Thymus (tissue), 14 donors: ENCODE measurements around the gene STIM1. TPM values are rescaled to one million over a fixed set of nuclear protein-coding genes. Genes with fewer than 3 reads are reported as not detected.
"Not testable (repeated sequence)": the region's sequence is repeated elsewhere in the genome, so short reads cannot be mapped to it uniquely, and the experiment has no call there.

ENCODE experiments used
- DNase-seq, 9 donors: peaks; one replicate each; pipeline ENCODE4 v3.0.0-alpha.2; 2013; ENCODE audit warnings: low spot score in 9 of 9, low read depth in 6 of 9, missing footprints in 1 of 9
- H3K27ac ChIP-seq, 2 donors: one replicate each; pipeline ENCODE4 v1.5.1; 2013; ENCODE audit warnings: control low read depth in 1 of 2, low read depth in 1 of 2, low read length in 1 of 2, mild to moderate bottlenecking in 1 of 2, moderate library complexity in 1 of 2
- H3K27me3 ChIP-seq, 2 donors: one replicate each; pipeline ENCODE4 v1.5.1; 2013; ENCODE audit warnings: low read length in 1 of 2; ENCODE audit not compliant: control insufficient read depth in 2 of 2, insufficient read depth in 1 of 2
- H3K36me3 ChIP-seq, 2 donors: one replicate each; pipeline ENCODE4 v1.5.1; 2013; ENCODE audit warnings: low read length in 1 of 2, mild to moderate bottlenecking in 1 of 2, moderate library complexity in 1 of 2; ENCODE audit not compliant: control insufficient read depth in 2 of 2, insufficient read depth in 2 of 2
- H3K4me1 ChIP-seq, 2 donors: one replicate each; pipeline ENCODE4 v1.5.1; 2013; ENCODE audit warnings: low read length in 2 of 2; ENCODE audit not compliant: control insufficient read depth in 2 of 2, insufficient read depth in 2 of 2
- H3K4me3 ChIP-seq, 2 donors: one replicate each; pipeline ENCODE4 v1.5.1; 2013; ENCODE audit warnings: low read length in 2 of 2, control low read depth in 1 of 2, mild to moderate bottlenecking in 1 of 2
- H3K9me3 ChIP-seq, 2 donors: one replicate each; pipeline ENCODE4 v1.5.1; 2013; ENCODE audit warnings: low read length in 1 of 2, mild to moderate bottlenecking in 1 of 2; ENCODE audit not compliant: control insufficient read depth in 2 of 2, insufficient read depth in 1 of 2
- WGBS: extraction: QIAGEN DNeasy Blood & Tissue Kit; methylation state at CpG from one replicate; pipeline ENCODE4 v1.1.7; 2013; 5-methylcytosine and 5-hydroxymethylcytosine counted together
- long read RNA-seq, 10 donors: transcript quantifications; one replicate each; lab custom pipeline, GENCODE V29; 2026
- polyA plus RNA-seq: library from polyadenylated mRNA; stranded (reverse); fragments of 200-250 nt; gene quantifications from one replicate; pipeline ENCODE4 v1.2.3, GENCODE V29; 2013
- total RNA-seq: library from RNA; stranded (reverse); fragments of 120-200 nt; gene quantifications from one replicate; pipeline ENCODE4 v1.2.4, GENCODE V29; 2013
- donor health status: healthy.

STIM1 gene
- 30.8 TPM for total RNA-seq
- polyA plus RNA-seq = 33.0 TPM
- long read RNA-seq, donor 1 = 0 reads
- long read RNA-seq, donor 2 = 0 reads
- long read RNA-seq, donor 3, full-length matches to known transcripts = 9 of 40 reads
- long read RNA-seq, donor 3, partial matches to known transcripts = 31 of 40 reads
- long read RNA-seq, donor 3, other reads (novel, unspliced or antisense) = 0 of 40 reads
- long read RNA-seq, donor 4, full-length matches to known transcripts = 7 of 7 reads
- long read RNA-seq, donor 4, partial matches to known transcripts = 0 of 7 reads
- long read RNA-seq, donor 4, other reads (novel, unspliced or antisense) = 0 of 7 reads
- long read RNA-seq, donor 5, full-length matches to known transcripts = 10 of 10 reads
- long read RNA-seq, donor 5, partial matches to known transcripts = 0 of 10 reads
- long read RNA-seq, donor 5, other reads (novel, unspliced or antisense) = 0 of 10 reads
- long read RNA-seq, donor 6, full-length matches to known transcripts = 6 of 6 reads
- long read RNA-seq, donor 6, partial matches to known transcripts = 0 of 6 reads
- long read RNA-seq, donor 6, other reads (novel, unspliced or antisense) = 0 of 6 reads
- long read RNA-seq, donor 7, full-length matches to known transcripts = 7 of 7 reads
- long read RNA-seq, donor 7, partial matches to known transcripts = 0 of 7 reads
- long read RNA-seq, donor 7, other reads (novel, unspliced or antisense) = 0 of 7 reads
- long read RNA-seq, donor 8, full-length matches to known transcripts = 4 of 4 reads
- long read RNA-seq, donor 8, partial matches to known transcripts = 0 of 4 reads
- long read RNA-seq, donor 8, other reads (novel, unspliced or antisense) = 0 of 4 reads
- long read RNA-seq, donor 9, full-length matches to known transcripts = 7 of 7 reads
- long read RNA-seq, donor 9, partial matches to known transcripts = 0 of 7 reads
- long read RNA-seq, donor 9, other reads (novel, unspliced or antisense) = 0 of 7 reads
- long read RNA-seq, donor 10, full-length matches to known transcripts = 11 of 11 reads
- long read RNA-seq, donor 10, partial matches to known transcripts = 0 of 11 reads
- long read RNA-seq, donor 10, other reads (novel, unspliced or antisense) = 0 of 11 reads

DNA sequence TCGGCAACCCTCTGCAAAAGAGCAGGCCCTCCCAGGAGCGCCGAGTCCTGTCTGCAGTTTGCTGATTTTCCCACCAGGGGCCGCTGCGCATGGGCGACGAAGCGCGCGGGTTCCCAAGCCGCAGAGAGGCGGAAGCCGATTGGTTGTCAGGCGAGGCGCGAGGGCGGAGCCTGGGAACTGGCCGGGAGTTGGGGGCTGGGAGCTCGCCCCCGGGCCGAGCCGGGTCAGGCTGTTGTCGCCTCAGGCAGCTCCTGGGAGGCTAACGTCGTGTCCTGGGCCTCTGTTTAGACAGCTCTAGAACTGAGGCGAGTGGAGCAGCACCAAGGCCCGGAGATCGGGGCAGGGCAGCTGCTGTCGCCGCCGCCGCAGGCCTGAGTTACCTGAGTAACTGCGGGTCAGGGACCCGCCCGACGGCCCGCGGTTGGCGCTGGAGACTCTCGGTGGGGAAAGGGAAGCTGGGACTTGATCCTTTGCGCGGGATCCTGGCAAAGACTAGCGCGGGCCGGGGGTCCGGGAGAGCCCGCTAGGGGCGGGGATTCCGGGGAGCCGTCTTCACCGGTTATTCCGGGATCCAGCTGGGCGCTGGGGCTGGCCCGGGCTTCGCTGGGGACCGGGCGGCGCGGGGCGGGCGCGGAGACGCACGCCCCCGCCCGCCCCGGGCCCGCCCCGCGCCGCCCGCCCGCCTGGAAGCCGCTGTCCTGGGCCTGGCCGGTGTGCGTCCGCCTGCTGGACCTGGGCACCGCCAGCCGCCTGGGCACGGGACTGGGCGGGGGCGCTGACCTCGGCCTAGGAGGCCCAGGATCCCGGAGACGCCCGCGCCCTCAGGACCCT lies at the start of gene STIM1:
Gene STIM1 (plus strand): TSS at position 688 of the 831 bp plus-strand sequence. CDS start 607 bp downstream, outside the sequence.
- H3K4me3 ChIP-seq = peak within 1 kb of the TSS; percentile 92 to 98
- no peaks in the 10 kb centered on the region for H3K27me3 ChIP-seq
- DNase-seq = peak; percentile 92 to 98 (median 96)
- H3K36me3 ChIP-seq = no peaks in the 10 kb centered on the region
- H3K27ac ChIP-seq = peak within 1 kb of the TSS; percentile 96 to 97
- peaks cover 35 to 60% of the 10 kb centered on the region in 2 donors for H3K4me1 ChIP-seq
- under 1% methylated on average over 86 of the region's 87 CpGs for WGBS
- no peaks in the 10 kb centered on the region for H3K9me3 ChIP-seq

DNA sequence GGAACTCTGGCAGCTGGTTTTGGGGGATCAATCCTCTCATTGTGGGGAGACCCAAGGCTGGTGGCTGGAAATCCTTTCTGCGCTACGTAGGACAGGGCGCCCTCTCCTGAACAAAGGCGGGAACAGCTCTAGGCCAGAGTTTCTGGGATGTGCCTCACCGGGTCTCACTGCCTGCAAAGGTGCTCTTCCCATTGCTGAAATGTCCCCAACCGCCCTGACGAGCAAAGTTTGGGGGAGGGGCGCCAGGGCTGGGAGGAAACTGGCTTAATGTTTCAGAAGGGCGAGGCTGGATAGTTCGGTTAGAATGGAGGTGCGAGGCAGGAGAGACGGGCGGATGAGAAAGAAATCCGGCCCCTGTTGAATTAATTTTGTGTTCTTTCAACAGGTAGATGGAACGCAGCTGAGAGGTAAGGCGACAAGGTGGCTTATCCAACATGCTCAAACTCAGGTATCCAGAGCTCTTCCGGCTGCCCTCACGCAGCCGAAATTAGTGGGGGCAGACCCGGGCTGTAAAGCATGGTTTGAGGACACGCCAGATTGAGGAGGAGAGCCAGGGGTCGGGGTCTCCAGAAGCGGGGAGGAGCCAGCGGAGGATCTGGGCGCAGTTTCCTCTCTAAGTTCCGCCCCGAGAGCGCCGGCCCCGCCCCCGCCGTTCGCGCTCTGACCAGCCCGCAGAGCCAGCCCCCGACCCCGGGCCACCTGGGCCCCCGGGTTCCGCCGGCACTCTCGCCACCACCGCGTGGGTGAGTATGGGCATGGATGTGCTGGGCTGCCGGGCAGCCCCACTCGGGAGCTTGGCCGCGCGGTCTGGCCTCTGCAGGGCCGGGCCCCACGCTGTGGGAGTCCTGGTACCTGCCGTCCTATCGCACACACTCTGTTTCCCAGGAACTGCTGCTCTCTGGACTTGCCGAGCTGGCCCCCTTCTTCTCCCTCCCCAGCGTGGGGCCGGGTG lies 47.3 kb upstream of the STIM1 start, which contains the start of gene PGAP2:
Gene PGAP2 (plus strand): TSS at position 652 of the 952 bp plus-strand sequence. CDS start 2,700 bp downstream, outside the sequence.
- Histone ChIP-seq H3K27ac (peak within 1 kb of the TSS; percentile 64 to 79), H3K36me3 (peaks cover 4 to 6% of the 10 kb centered on the region in 2 donors), H3K4me1 (peaks cover 0 to 12% of the 10 kb centered on the region in 2 donors), H3K27me3 (no peaks in the 10 kb centered on the region), H3K4me3 (peak within 1 kb of the TSS; percentile 79 to 86), H3K9me3 (peaks cover 0 to 3% of the 10 kb centered on the region in 2 donors)
- WGBS = under 1% methylated on average over 55 of the region's 55 CpGs
- peak in 7 of 9 donors; percentile 19 to 77 (median 52) for DNase-seq

GRCh38 chr11:3808861-3809623 lies 46.4 kb upstream of the STIM1 start:
- H3K4me1 ChIP-seq = peaks cover 0 to 12% of the 10 kb centered on the region in 2 donors
- H3K36me3 ChIP-seq = peaks cover 4 to 6% of the 10 kb centered on the region in 2 donors
- peak overlapping the region in 1 of 2 donors; percentile 35 for H3K27ac ChIP-seq
- peak in 6 of 9 donors; percentile 16 to 71 (median 38) for DNase-seq
- H3K27me3 ChIP-seq = no peaks in the 10 kb centered on the region
- H3K4me3 ChIP-seq = peak overlapping the region; percentile 79 to 86
- 25% methylated on average over 5 of the region's 5 CpGs for WGBS
- H3K9me3 ChIP-seq = peaks cover 0 to 3% of the 10 kb centered on the region in 2 donors

DNA sequence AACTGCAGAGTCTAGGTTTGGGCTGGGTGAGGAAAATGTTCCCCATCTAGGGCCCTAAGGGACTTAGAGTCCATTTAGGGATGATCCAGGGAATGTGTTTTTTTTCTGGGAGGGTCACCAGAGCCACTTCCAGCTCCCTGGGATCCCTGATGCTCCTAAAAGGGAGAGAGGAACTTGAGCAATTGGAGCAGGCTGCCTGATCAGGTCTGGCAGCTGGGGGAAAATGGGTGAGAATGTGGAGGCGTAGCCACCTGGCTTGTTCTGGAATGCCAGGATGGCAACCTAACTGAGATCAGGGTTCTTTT lies 45.9 kb upstream of the STIM1 start:
- no peak for DNase-seq
- no peak overlapping the region for H3K4me3 ChIP-seq
- peaks cover 4 to 6% of the 10 kb centered on the region in 2 donors for H3K36me3 ChIP-seq
- H3K27ac ChIP-seq = no peak overlapping the region
- WGBS = 96% methylated on average over 1 of the region's 1 CpG
- H3K4me1 ChIP-seq = peaks cover 0 to 12% of the 10 kb centered on the region in 2 donors
- H3K27me3 ChIP-seq = no peaks in the 10 kb centered on the region
- H3K9me3 ChIP-seq = peaks cover 0 to 3% of the 10 kb centered on the region in 2 donors

GRCh38 chr11:3810446-3810845 lies 45.0 kb upstream of the STIM1 start:
- no peak overlapping the region for H3K27ac ChIP-seq
- peaks cover 4 to 6% of the 10 kb centered on the region in 2 donors for H3K36me3 ChIP-seq
- H3K27me3 ChIP-seq = no peaks in the 10 kb centered on the region
- 97% methylated on average over 3 of the region's 3 CpGs for WGBS
- H3K4me3 ChIP-seq = no peak overlapping the region
- H3K9me3 ChIP-seq = peaks cover 0 to 3% of the 10 kb centered on the region in 2 donors
- DNase-seq = no peak
- H3K4me1 ChIP-seq = peaks cover 0 to 12% of the 10 kb centered on the region in 2 donors

GRCh38 chr11:3810951-3811350 lies 44.5 kb upstream of the STIM1 start:
- Histone ChIP-seq H3K36me3 (peaks cover 4 to 8% of the 10 kb centered on the region in 2 donors), H3K27ac (no peak overlapping the region), H3K4me1 (peaks cover 0 to 12% of the 10 kb centered on the region in 2 donors), H3K4me3 (no peak overlapping the region), H3K9me3 (peaks cover 0 to 3% of the 10 kb centered on the region in 2 donors), H3K27me3 (no peaks in the 10 kb centered on the region)
- WGBS = 99% methylated on average over 4 of the region's 4 CpGs
- DNase-seq = no peak

DNA sequence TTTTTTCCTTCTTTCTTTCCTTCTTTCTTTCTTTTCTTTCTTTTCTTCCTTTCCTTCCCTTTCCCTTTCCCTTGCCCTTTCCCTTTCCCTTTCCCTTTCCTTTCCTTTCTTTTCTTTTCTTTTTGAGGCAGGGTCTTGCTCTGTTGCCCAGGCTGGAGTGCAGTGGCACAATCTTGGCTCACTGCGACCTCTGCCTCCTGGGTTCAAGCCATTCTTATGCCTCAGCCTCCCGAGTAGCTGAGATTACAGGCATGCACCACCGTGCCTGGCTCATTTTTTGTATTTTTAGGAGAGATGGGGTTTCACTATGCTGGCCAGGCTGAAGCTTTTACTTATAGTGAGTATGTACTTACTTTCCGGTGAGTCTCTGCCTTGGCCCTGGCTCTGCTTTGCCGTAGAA lies 40.6 kb upstream of the STIM1 start:
- H3K27ac ChIP-seq, H3K9me3 ChIP-seq, H3K27me3 ChIP-seq, H3K4me1 ChIP-seq, H3K36me3 ChIP-seq, H3K4me3 ChIP-seq, DNase-seq: not testable (repeated sequence)
- 98% methylated on average over 5 of the region's 5 CpGs for WGBS
